ENCODE measurements around the gene LRPAP1.

GRCh38 chr4:3458371-3458770 lies 73.9 kb downstream of the LRPAP1 start:
- no peak for TF ChIP-seq CTCF (IDR thresholded peaks at IDR 0.05; ENCODE audit: poor library complexity)
- no peak for TF ChIP-seq EZH2 (IDR thresholded peaks at IDR 0.05; ENCODE audit: borderline replicate concordance)
